ENCODE measurements around the gene PTPN2.

PTPN2 gene

DNA sequence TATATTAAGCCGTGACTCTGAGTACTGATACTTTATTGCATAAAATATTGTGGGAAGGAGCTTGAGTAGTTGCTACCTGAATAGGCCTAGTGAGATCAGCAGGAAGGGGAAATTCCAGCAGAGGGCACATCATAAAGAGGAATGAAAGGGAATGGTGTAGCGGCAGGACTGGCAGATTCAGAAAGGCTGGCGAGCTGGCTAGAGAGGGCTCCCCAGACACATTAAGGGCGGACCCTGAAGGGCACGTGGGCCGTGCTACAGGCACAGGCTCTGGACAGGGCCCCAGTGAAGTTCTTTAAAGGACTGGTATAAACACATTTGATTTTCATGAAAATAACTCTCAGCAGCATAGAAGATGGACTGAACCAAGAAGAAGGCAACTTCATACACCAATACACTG lies 43.0 kb downstream of the PTPN2 start:
- Histone ChIP-seq H3K9ac (ENCODE audit: low read depth, low read length) (no peak overlapping the region), H3K4me1 (ENCODE audit: control insufficient read depth, insufficient read depth, low read length) (peaks cover 37% of the 10 kb centered on the region), H3K36me3 (ENCODE audit: control insufficient read depth, insufficient read depth, low read length) (peaks cover 10% of the 10 kb centered on the region), H3K27ac (ENCODE audit: low read depth, low read length) (no peak overlapping the region), H3K9me3 (ENCODE audit: control insufficient read depth, insufficient read depth, low read length) (no peaks in the 10 kb centered on the region), H3K27me3 (ENCODE audit: control insufficient read depth, insufficient read depth, low read length) (no peaks in the 10 kb centered on the region), H3K4me3 (ENCODE audit: low read depth, low read length) (no peak overlapping the region)

DNA sequence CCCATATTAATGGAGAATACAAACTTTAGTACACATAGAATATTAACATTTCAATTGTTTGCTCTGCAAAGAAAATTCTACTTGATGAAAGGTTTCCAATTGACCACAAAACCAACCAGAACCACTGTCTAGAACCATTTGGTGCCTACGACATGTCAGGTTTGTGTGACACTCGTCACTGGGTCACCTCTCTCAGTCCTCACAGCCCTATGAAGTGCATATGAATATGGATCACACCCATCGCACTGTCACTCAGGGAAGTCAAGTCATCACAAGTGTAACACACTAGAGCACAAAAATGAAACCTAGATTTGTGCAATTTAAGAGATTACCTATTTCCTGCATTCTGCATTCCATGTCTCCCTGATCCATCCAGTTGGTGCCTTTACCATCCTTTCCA lies 43.7 kb downstream of the PTPN2 start:
- H3K9ac ChIP-seq (ENCODE audit: low read depth, low read length), result no peak overlapping the region
- H3K4me3 ChIP-seq (ENCODE audit: low read depth, low read length), result no peak overlapping the region
- H3K9me3 ChIP-seq (ENCODE audit: control insufficient read depth, insufficient read depth, low read length), result no peaks in the 10 kb centered on the region
- peaks cover 37% of the 10 kb centered on the region for H3K4me1 ChIP-seq (ENCODE audit: control insufficient read depth, insufficient read depth, low read length)
- H3K27ac ChIP-seq (ENCODE audit: low read depth, low read length), result no peak overlapping the region
- H3K27me3 ChIP-seq (ENCODE audit: control insufficient read depth, insufficient read depth, low read length), result no peaks in the 10 kb centered on the region
- peaks cover 16% of the 10 kb centered on the region for H3K36me3 ChIP-seq (ENCODE audit: control insufficient read depth, insufficient read depth, low read length)

DNA sequence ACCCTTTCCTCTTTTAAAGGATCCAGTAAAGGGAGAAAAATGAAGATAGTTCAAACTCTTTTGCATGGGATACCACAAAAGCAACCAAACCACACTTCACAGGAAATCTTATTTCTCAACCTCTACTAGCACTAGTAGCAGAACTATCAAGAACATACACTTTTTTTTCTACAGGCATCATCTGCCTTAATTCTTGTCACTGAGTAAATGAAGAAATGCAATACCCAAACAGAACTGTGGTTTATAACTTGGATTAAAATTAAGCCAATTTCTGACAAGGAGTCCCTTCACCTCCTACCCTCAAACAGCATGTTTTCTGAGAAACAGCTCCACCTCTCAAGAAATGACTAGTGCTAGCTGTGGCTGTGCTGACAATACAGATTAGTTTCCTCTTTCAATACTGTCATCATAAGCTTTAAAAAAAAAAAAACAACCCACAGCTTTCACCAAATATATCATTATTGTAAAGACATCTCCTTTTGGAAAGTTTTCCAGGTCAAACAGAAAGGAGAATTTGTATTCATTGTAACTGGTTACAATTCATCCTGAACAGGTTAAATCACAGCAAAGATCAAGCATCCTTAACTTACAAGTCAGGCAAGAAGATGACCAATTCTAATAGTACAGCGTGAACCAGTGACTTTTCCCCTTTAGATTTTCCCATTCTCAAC lies 44.4 kb downstream of the PTPN2 start:
- Histone ChIP-seq H3K4me3 (ENCODE audit: low read depth, low read length) (no peak overlapping the region), H3K9ac (ENCODE audit: low read depth, low read length) (no peak overlapping the region), H3K27ac (ENCODE audit: low read depth, low read length) (no peak overlapping the region), H3K27me3 (ENCODE audit: control insufficient read depth, insufficient read depth, low read length) (no peaks in the 10 kb centered on the region), H3K4me1 (ENCODE audit: control insufficient read depth, insufficient read depth, low read length) (peaks cover 37% of the 10 kb centered on the region), H3K9me3 (ENCODE audit: control insufficient read depth, insufficient read depth, low read length) (no peaks in the 10 kb centered on the region), H3K36me3 (ENCODE audit: control insufficient read depth, insufficient read depth, low read length) (peaks cover 16% of the 10 kb centered on the region)

DNA sequence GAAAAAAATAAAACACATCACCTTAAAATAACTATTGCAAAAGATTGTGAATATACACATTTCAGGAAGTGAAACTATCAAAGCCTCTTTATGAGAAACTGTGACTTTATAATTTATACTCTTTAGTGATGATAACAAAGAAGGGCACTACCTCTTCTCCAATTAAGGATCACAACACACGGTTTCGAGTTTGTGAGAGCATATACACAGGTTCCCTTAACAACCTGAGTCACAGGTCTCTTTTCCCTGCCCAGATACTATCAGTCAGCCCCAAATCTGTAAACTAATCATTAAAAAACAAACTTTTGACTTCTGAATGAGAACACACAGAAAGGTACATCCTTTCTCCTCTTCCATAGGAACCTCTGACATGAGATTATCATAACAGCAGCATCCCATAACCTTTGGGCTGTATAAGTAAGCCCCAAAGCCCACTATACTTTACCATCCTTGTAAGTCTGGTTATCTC lies 44.9 kb downstream of the PTPN2 start:
- H3K36me3 ChIP-seq (ENCODE audit: control insufficient read depth, insufficient read depth, low read length), result peaks cover 16% of the 10 kb centered on the region
- no peak overlapping the region for H3K27ac ChIP-seq (ENCODE audit: low read depth, low read length)
- no peak overlapping the region for H3K9ac ChIP-seq (ENCODE audit: low read depth, low read length)
- no peaks in the 10 kb centered on the region for H3K27me3 ChIP-seq (ENCODE audit: control insufficient read depth, insufficient read depth, low read length)
- H3K4me3 ChIP-seq (ENCODE audit: low read depth, low read length), result no peak overlapping the region
- no peaks in the 10 kb centered on the region for H3K9me3 ChIP-seq (ENCODE audit: control insufficient read depth, insufficient read depth, low read length)
- H3K4me1 ChIP-seq (ENCODE audit: control insufficient read depth, insufficient read depth, low read length), result peaks cover 37% of the 10 kb centered on the region

DNA sequence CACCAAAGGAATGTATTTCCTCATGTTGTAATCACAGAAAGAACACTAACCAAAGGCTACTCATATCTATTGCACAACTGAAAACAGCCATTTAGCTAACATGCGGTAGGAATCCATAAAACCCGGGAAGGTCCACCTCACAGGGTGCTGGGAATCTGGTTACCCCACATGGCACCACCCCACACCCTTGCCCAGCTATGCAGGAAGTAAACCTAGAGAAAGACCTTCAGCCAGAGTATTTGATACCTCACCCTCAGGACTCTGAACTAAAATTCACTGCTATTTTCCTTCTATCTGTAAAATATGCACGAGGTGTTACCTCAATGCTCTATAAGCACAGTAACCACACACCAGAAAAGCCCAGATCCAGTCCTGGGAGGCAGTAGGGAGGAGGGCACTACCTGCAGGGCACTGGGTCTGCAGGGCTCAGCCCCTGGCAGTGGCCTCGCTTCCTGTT lies 45.8 kb downstream of the PTPN2 start:
- Histone ChIP-seq H3K27me3 (ENCODE audit: control insufficient read depth, insufficient read depth, low read length) (no peaks in the 10 kb centered on the region), H3K27ac (ENCODE audit: low read depth, low read length) (peak overlapping the region; percentile 31), H3K4me3 (ENCODE audit: low read depth, low read length) (no peak overlapping the region), H3K36me3 (ENCODE audit: control insufficient read depth, insufficient read depth, low read length) (peaks cover 22% of the 10 kb centered on the region), H3K9me3 (ENCODE audit: control insufficient read depth, insufficient read depth, low read length) (no peaks in the 10 kb centered on the region), H3K9ac (ENCODE audit: low read depth, low read length) (no peak overlapping the region), H3K4me1 (ENCODE audit: control insufficient read depth, insufficient read depth, low read length) (peaks cover 35% of the 10 kb centered on the region)

DNA sequence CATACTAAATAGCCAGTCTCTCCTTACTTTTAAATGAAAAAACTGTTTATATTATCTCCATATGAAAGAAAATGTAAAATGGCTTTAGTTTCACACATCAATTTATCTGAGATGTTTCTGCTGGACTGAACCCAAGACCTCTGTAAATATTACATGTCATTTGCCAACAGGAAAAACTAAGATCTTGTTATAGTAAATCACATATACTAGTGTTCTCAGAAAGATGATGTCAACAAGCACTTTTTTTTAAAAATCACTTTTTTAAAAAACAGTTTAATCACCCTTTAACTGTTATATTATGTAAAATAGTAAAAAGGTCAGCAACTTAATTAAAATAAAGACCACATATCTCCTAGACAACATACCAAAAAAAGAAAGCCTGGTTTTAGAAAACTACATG lies 46.3 kb downstream of the PTPN2 start:
- Histone ChIP-seq H3K4me1 (ENCODE audit: control insufficient read depth, insufficient read depth, low read length) (peaks cover 30% of the 10 kb centered on the region), H3K36me3 (ENCODE audit: control insufficient read depth, insufficient read depth, low read length) (peaks cover 23% of the 10 kb centered on the region), H3K27me3 (ENCODE audit: control insufficient read depth, insufficient read depth, low read length) (no peaks in the 10 kb centered on the region), H3K9me3 (ENCODE audit: control insufficient read depth, insufficient read depth, low read length) (no peaks in the 10 kb centered on the region), H3K9ac (ENCODE audit: low read depth, low read length) (no peak overlapping the region), H3K27ac (ENCODE audit: low read depth, low read length) (peak overlapping the region; percentile 31), H3K4me3 (ENCODE audit: low read depth, low read length) (no peak overlapping the region)

DNA sequence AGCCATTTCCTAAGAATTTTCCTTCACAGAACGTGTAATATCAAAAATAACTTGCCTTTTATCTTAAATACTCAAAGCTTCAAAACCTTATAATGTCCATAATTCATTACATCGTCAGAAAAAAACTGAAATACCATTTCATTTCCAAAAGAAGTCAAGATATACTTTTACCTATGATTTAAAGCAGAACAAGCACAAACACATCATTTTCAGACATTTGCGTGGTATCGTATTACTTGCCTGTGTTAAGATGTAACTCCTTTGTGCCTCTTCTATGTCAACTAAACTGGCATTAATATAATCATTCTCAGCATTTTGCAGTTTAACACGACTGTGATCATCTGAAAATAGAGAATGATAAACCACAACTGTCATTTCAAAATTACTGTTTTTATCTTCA lies 47.5 kb downstream of the PTPN2 start:
- no peak overlapping the region for H3K9ac ChIP-seq (ENCODE audit: low read depth, low read length)
- H3K4me3 ChIP-seq (ENCODE audit: low read depth, low read length), result no peak overlapping the region
- peaks cover 23% of the 10 kb centered on the region for H3K36me3 ChIP-seq (ENCODE audit: control insufficient read depth, insufficient read depth, low read length)
- H3K27me3 ChIP-seq (ENCODE audit: control insufficient read depth, insufficient read depth, low read length), result no peaks in the 10 kb centered on the region
- no peaks in the 10 kb centered on the region for H3K9me3 ChIP-seq (ENCODE audit: control insufficient read depth, insufficient read depth, low read length)
- no peak overlapping the region for H3K27ac ChIP-seq (ENCODE audit: low read depth, low read length)
- H3K4me1 ChIP-seq (ENCODE audit: control insufficient read depth, insufficient read depth, low read length), result peaks cover 27% of the 10 kb centered on the region

DNA sequence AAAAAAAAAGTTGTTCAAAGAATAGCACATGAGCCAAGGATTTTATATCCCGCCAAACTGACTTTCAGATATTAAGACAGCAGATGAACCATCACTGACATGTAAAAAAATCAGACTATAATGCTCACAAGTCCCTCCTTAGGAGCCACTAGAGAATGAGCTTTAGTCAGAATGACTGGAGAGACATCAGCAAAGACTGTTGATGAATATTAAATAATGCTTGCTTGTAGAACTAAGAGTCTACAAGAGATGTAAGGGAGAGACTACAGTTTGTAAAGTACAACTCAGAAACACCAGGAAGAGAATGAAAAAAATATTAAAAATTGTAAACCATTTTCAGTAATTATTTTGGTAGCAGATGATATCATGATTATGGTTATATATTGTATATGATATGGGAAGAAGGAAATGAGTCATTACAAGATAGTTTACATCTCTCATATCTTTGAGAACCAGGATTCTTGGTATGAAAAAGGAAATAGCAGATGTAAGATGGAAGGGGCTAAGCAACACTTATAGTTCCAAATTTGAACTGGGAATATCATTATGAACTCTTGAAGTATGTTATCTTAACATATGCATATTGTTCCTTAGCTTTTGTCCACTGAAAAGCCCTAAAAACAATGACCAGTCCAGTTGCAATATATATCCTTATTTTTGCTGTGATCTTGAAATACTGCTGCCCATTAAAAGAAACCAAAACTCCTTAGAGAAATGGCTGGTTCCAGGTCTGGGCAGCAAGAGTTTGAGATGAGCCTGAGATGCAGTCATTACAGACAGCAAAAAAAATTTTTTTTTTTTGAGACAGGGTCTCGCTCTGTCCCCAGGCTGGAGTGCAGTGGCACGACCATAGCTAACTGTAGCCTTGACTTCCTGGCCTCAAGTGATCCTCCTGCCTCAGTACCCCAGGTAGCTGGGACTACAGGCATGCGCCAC lies 55.7 kb downstream of the PTPN2 start:
- no peaks in the 10 kb centered on the region for H3K27me3 ChIP-seq (ENCODE audit: control insufficient read depth, insufficient read depth, low read length)
- peaks cover 45% of the 10 kb centered on the region for H3K36me3 ChIP-seq (ENCODE audit: control insufficient read depth, insufficient read depth, low read length)
- no peak overlapping the region for H3K9ac ChIP-seq (ENCODE audit: low read depth, low read length)
- H3K27ac ChIP-seq (ENCODE audit: low read depth, low read length), result no peak overlapping the region
- H3K9me3 ChIP-seq (ENCODE audit: control insufficient read depth, insufficient read depth, low read length), result no peaks in the 10 kb centered on the region; the same call in 1 of the 2 replicates
- no peak overlapping the region for H3K4me3 ChIP-seq (ENCODE audit: low read depth, low read length)
- no peaks in the 10 kb centered on the region for H3K4me1 ChIP-seq (ENCODE audit: control insufficient read depth, insufficient read depth, low read length)

DNA sequence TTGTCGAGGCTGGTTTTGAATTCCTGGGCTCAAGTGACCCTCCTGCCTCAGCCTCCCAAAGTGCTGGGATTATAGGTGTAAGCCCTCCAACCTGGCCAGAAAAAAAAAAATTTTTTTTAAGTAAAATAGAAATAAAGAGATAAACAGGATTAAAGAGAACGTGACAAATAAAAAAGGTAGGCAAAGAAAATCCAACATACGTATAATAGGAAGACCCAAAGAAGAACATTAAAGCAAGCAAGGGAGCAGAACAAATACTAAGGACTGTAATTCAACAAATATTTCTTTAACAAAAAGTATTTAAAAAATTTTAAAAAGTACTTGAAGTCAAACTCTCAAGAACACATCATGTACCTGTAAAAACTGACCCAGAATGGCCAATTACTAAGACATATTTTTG lies 56.4 kb downstream of the PTPN2 start:
- H3K36me3 ChIP-seq (ENCODE audit: control insufficient read depth, insufficient read depth, low read length), result peaks cover 42% of the 10 kb centered on the region
- H3K27ac ChIP-seq (ENCODE audit: low read depth, low read length), result no peak overlapping the region

DNA sequence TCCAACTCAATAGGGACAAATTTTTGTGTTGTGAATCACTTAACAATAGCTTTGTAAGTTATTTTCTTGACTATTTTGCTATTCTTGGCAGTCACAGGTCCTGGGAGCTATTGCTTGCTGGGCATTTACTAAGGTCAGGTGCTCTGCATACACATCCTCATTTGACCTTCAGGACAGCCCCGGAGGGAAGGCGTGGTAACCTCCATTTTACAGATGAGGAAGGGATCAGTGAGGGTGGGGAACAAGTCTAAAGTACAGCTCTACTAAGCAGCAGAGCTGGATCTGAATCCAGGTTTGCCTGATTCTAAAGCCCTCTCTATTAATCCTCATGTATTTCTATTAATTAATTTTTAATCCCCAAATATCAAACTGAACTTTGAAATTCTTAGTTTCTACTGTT lies 58.8 kb downstream of the PTPN2 start:
- Histone ChIP-seq H3K27me3 (ENCODE audit: control insufficient read depth, insufficient read depth, low read length) (no peaks in the 10 kb centered on the region), H3K9me3 (ENCODE audit: control insufficient read depth, insufficient read depth, low read length) (no peaks in the 10 kb centered on the region; the same call in 1 of the 2 replicates), H3K4me3 (ENCODE audit: low read depth, low read length) (no peak overlapping the region), H3K36me3 (ENCODE audit: control insufficient read depth, insufficient read depth, low read length) (peaks cover 30% of the 10 kb centered on the region), H3K9ac (ENCODE audit: low read depth, low read length) (no peak overlapping the region), H3K4me1 (ENCODE audit: control insufficient read depth, insufficient read depth, low read length) (peaks cover 19% of the 10 kb centered on the region), H3K27ac (ENCODE audit: low read depth, low read length) (no peak overlapping the region)

More for the DNA sequence above, 56.4 kb downstream of the PTPN2 start:
- Histone ChIP-seq H3K4me3 (ENCODE audit: low read depth, low read length) (no peak overlapping the region), H3K4me1 (ENCODE audit: control insufficient read depth, insufficient read depth, low read length) (no peaks in the 10 kb centered on the region), H3K27me3 (ENCODE audit: control insufficient read depth, insufficient read depth, low read length) (no peaks in the 10 kb centered on the region), H3K9me3 (ENCODE audit: control insufficient read depth, insufficient read depth, low read length) (no peaks in the 10 kb centered on the region; the same call in 1 of the 2 replicates), H3K9ac (ENCODE audit: low read depth, low read length) (no peak overlapping the region)

DNA sequence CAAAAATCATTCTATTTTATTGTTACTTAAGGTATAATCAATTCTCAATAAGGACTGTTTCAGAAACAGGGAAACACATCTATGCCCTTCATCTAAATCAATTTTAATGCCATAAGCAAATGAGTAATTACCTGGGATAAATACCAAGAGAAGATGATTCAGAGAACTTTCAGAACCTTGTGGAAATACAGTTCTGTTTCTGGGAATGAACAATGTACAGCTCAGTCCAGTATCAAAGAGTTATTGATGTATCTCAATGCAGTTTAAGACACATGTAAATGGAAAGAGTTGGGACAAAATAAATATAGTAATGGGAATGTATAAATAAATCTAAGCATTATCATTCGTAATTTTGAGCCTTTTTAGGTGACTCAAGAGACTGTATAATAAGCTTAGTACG lies 60.1 kb downstream of the PTPN2 start:
- H3K27me3 ChIP-seq (ENCODE audit: control insufficient read depth, insufficient read depth, low read length), result no peaks in the 10 kb centered on the region
- H3K36me3 ChIP-seq (ENCODE audit: control insufficient read depth, insufficient read depth, low read length), result peaks cover 29% of the 10 kb centered on the region
- H3K4me3 ChIP-seq (ENCODE audit: low read depth, low read length), result no peak overlapping the region
- no peaks in the 10 kb centered on the region; the same call in 1 of the 2 replicates for H3K9me3 ChIP-seq (ENCODE audit: control insufficient read depth, insufficient read depth, low read length)
- no peak overlapping the region for H3K9ac ChIP-seq (ENCODE audit: low read depth, low read length)
- peaks cover 28% of the 10 kb centered on the region for H3K4me1 ChIP-seq (ENCODE audit: control insufficient read depth, insufficient read depth, low read length)
- no peak overlapping the region for H3K27ac ChIP-seq (ENCODE audit: low read depth, low read length)
